Stimulated activated CD8-positive, alpha-beta memory T cell treated with anti-CD3 and anti-CD28 coated beads, Interleukin-7, amount 100 ng/mL, for 1 hour (primary cell): Measurements from ENCODE around the gene TGOLN2.

ENCODE experiments used
- DNase-seq, 2 donors: peaks; one replicate each; pipeline ENCODE4 v3.0.0-alpha.2; 2020; ENCODE audit warnings: low read depth in 2 of 2

The TGOLN2 gene

GRCh38 chr2:85308896-85309555 is 18.8 kb downstream of the TGOLN2 start:
- DNase-seq = no peak

DNA sequence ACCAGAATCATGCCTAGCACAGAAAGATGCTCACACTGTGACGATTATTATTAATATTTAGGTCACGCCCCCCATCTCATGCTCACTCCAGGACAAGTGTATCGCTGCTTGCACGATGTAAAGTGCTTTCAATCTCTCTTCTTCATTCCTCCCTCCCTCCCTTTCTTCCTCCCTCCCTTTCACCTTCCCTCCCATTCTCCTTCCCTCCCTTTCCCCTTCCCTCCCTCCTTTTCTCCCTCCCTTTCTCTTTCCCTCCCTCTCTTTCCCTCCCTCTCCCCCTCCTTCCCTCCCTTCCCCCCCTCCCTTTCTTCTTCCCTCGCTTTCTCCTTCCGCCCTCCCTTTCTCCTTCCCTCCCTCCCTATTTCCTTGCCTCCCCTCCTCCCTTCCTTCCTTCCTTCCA is 19.6 kb downstream of the TGOLN2 start:
- DNase-seq = no peak

GRCh38 chr2:85307527-85307897 is 20.3 kb downstream of the TGOLN2 start:
- no peak for DNase-seq

GRCh38 chr2:85303780-85304531 is 23.8 kb downstream of the TGOLN2 start:
- no peak for DNase-seq

DNA sequence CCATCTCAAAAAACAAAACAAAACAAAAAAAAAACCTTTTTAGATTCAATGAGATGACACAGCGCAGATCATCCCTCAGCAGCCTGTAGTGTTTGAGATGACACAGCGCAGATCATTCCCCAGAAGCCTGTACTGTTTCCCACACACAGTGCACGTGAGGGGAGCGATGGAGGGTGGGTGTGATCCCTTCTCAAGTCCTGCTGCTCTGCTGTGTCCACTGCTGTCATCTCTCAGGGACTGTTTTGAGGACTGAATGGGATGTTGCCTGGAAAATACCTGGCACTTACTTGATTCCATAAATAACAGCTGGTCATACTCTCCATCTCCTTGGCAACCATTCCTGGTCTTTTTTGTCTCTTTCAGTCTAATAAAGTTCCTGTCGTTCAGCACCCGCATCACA is 25.7 kb downstream of the TGOLN2 start:
- no peak for DNase-seq

- no peak for DNase-seq
Observed at GRCh38 chr2:85291425-85292023, 36.3 kb downstream of the TGOLN2 start.

DNA sequence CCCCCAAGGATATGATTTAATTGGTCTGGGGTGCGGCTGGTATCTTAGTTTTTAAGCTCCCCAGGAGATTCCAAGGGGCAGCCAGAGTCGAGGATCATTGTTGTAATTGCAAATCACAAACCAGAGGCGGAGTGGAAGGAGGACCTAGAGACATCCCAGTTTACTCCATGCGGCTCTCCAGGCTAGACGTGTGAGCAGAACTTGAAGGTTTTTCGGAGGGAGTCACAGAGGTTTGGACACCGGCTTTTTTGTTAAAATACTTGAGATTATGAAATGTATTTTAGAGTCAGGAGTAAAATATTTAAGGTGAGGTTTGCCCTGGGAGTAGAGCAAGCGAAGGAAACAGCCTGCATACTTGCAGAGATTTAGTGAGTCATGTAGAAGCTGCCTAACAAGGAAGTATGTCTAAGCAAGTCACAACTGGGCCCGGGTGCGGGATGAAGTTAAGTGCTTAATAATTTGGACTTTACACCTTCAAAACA is 39.5 kb downstream of the TGOLN2 start:
- no peak for DNase-seq

GRCh38 chr2:85287721-85288120 is 40.1 kb downstream of the TGOLN2 start:
- DNase-seq = no peak

DNA sequence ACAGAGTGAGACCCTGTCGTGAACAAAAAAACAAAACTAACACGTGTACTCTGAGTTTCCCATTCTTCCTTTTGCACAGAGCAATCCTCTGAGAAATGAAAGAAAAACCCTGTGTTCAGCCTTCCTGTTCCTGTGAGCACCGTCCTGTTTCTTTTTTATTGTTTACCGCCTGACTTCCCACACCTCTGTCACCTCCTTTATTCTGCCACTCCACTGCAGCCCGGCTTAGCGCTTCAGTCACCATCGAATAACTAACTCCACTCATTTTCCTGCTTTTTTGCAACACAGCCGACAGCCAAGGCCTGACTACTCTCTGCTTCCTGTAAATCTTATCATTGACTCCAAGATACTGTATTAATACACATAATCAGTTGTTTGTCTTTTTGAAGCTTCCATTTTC is 40.9 kb downstream of the TGOLN2 start:
- no peak for DNase-seq

DNA sequence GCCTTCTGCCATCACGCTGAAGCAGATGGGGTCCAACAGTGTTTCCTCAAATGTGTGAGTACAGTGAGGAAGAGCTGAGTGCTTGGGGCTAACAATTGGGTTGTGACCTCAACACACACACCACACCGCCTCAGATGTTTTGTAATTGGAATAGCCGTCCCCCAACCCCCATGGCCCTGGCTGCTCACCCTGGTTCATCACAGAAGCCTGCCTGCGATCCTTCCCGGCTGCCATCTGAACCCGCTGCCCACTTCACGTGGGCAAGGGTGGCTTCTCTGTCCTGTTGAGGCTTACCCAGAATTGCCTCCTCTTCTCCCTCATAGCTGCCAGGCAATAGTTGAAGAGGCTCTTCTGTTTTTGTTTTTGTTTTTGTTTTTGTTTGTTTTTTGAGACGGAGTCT is 44.1 kb downstream of the TGOLN2 start:
- DNase-seq = no peak

GRCh38 chr2:85282914-85283313 is 44.9 kb downstream of the TGOLN2 start:
- no peak for DNase-seq

- DNase-seq = no peak
Observed at GRCh38 chr2:85281553-85281952, 46.2 kb downstream of the TGOLN2 start.

DNA sequence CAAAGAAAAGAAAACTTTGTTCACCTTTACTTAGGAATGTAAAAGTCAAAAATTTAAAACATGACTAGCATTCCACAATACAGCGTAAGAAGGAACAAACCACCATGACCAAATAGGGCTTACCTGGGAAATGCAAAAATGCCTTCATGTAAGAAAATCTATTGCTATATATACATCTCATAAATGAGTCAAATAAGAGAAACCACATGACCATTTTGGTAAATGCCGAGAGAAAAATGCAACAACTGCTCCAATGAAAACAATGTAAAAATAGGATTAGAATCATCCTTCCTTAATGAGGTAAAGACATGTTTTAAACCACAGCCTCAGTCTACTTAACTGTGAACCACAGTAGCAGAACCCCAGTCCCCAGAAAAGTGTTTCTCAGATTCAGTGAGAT is 49.4 kb downstream of the TGOLN2 start:
- no peak for DNase-seq

GRCh38 chr2:85277416-85278158 is 50.2 kb downstream of the TGOLN2 start:
- DNase-seq = no peak

DNA sequence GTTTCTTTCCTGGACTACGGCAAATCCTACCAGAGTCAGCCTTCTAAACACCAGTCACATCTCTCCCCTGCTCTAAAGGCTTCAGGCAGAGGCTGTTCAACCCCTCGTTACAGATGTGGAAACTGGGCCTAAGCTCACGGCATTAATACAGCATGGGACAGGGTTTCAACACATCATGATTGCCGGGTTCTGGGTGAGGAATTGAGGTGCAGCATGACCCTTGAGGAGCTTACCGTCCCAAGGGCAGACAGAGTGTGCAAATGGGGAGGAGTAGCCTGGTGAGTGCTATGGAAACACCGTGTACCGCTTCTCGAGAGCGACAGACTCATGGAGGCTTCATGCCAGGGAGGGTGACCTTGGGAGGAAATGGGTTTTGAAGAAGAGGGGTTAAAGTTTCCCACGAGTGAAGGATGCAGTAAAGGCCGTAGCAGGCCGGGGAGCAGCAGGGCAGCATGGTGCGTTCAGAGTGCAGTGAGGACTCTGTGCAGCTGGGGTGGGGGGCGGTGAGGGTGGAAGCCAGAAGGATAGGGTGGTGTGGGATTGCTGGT is 51.1 kb downstream of the TGOLN2 start:
- DNase-seq = no peak

- no peak for DNase-seq
Observed at GRCh38 chr2:85275984-85276540, 51.7 kb downstream of the TGOLN2 start.

DNA sequence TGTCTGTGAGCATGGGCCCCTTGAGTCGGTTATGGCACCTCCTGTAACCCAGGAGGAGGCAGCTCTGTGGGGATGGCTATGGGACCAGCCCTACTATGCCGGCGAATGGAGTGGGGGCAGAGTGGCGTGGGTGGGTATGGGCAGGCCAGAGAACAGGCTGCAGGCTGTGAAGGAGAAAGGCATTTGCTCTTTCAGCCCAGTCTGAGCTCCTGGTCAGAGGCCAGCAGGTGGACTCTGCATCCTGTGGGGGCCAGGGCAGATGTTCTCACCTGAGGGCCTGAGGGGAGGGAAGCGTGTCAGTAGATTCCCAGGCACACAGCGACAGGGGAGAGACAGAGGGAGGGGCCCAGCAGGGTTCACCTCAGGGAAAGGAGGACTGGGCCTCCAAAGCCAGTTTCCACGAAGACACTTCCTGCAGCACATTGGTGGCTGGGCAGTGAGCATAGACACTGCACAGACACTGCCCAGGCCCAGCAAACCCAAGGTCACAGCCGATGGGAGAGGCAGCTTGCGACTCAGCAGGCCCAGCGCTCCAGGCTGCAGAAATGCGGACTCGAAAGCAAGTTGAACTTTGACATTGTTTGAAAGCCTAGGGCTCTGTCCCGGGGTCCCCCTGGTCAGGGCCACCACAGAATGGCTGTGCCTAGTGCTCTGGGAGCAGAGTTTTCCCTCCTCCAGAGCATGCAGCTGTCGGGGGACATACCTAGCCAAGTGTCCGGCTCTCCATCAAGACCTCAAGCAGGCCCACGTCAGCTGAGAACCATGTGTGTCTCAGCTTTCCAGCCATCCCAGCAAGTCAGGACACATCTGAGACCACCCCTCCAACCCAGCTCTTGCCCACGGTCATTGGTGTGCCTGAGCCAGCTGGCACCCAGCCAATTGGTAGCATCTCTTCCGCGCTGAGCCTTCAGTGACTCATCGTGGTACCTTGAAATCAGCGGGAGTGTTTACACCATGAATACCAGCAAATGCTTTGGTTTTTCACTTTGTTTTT is 53.8 kb downstream of the TGOLN2 start:
- DNase-seq = no peak

- DNase-seq = no peak
Observed at GRCh38 chr2:85272357-85272756, 55.4 kb downstream of the TGOLN2 start.

GRCh38 chr2:85269959-85270358 is 57.8 kb downstream of the TGOLN2 start:
- DNase-seq = no peak
